ENCODE measurements around the gene FKBP1B. TPM values are rescaled to one million over a fixed set of nuclear protein-coding genes. Genes with fewer than 3 reads are reported as not detected.
"Not testable (repeated sequence)": the region's sequence is repeated elsewhere in the genome, so short reads cannot be mapped to it uniquely, and the experiment has no call there.

FKBP1B gene
- total RNA-seq, 1 experiment from 2014 or later = 8.5 TPM

DNA sequence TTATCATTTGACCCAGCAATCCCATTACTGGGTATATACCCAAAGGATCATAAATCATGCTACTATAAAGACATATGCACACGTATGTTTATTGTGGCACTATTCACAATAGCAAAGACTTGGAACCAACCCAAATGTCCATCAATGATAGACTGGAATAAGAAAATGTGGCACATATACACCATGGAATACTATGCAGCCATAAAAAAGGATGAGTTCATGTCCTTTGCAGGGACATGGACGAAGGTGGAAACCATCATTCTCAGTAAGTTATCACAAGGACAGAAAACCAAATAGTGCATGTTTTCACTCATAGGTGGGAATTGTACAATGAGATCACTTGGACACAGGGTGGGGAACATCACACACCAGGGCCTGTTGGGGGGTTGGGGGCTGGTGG, 51.2 kb downstream of the FKBP1B start:
- not testable (repeated sequence) for DNase-seq (ENCODE audit: low read depth)

GRCh38 chr2:24101992-24102391, 52.5 kb downstream of the FKBP1B start:
- no peak for DNase-seq (ENCODE audit: low read depth)

GRCh38 chr2:24102677-24103076, 53.1 kb downstream of the FKBP1B start:
- DNase-seq (ENCODE audit: low read depth) = no peak

GRCh38 chr2:24104110-24104650, 54.6 kb downstream of the FKBP1B start:
- DNase-seq (ENCODE audit: low read depth) = no peak

GRCh38 chr2:24104906-24105305, 55.4 kb downstream of the FKBP1B start:
- no peak for DNase-seq (ENCODE audit: low read depth)

DNA sequence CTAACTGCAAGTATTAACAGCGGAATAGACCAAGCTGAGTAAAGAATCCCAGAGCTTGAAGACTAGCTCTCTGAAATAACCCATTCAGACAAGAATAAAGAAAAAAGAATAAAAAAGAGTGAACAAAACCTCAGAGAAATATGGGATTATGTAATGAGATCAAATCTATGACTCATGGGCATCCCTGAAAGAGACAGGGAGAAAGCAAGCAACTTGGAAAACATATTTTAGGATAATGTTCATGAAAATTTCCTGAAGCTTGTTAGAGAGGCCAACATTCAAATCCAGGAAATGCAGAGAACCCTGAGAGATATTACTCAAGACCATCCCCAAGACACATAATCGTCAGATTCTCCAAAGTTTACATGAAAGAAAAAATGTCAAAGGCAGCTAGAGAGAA, 56.3 kb downstream of the FKBP1B start:
- DNase-seq (ENCODE audit: low read depth) = no peak

GRCh38 chr2:24106786-24107185, 57.2 kb downstream of the FKBP1B start:
- no peak for DNase-seq (ENCODE audit: low read depth)

GRCh38 chr2:24107336-24107735, 57.8 kb downstream of the FKBP1B start:
- no peak for DNase-seq (ENCODE audit: low read depth)

- not testable (repeated sequence) for DNase-seq (ENCODE audit: low read depth)
Measured at GRCh38 chr2:24109431-24109830, 59.9 kb downstream of the FKBP1B start.

GRCh38 chr2:24110660-24111303, 61.2 kb downstream of the FKBP1B start:
- peak; percentile 21 for DNase-seq (ENCODE audit: low read depth)

- peak; percentile 20 for DNase-seq (ENCODE audit: low read depth)
Measured at GRCh38 chr2:24111407-24111901, 61.9 kb downstream of the FKBP1B start.

Other genes with a start within 250 kb of the FKBP1B start
- gene ATAD2B, start 122.6 kb upstream of the FKBP1B start, total RNA-seq (2014; rRNA removed; shearing (Covaris generic)) = 7.9 and 9.7 TPM in 2 replicates
- gene UBXN2A, start 109.3 kb upstream of the FKBP1B start, total RNA-seq (2014; rRNA removed; shearing (Covaris generic)) = 13.5 and 16.2 TPM in 2 replicates
- gene MFSD2B, start 39.7 kb upstream of the FKBP1B start, total RNA-seq (2014; rRNA removed; shearing (Covaris generic)) = 0.06 TPM in 1 of 2 replicates, not detected in the other
- gene WDCP, start 2.4 kb upstream of the FKBP1B start, total RNA-seq (2014; rRNA removed; shearing (Covaris generic)) = 14.6 and 18.0 TPM in 2 replicates
- gene SF3B6, start 26.6 kb downstream of the FKBP1B start, total RNA-seq (2014; rRNA removed; shearing (Covaris generic)) = 314 and 397 TPM in 2 replicates
- gene TP53I3, start 35.1 kb downstream of the FKBP1B start, total RNA-seq (2014; rRNA removed; shearing (Covaris generic)) = 17.6 and 21.4 TPM in 2 replicates
- gene PFN4, start 73.6 kb downstream of the FKBP1B start, total RNA-seq (2014; rRNA removed; shearing (Covaris generic)) = 0.74 and 4.7 TPM in 2 replicates
- 3.7 and 7.0 TPM in 2 replicates for gene FAM228B, start 73.7 kb downstream of the FKBP1B start, total RNA-seq (2014; rRNA removed; shearing (Covaris generic))
- not detected in 2 replicates for gene FAM228A, start 125.3 kb downstream of the FKBP1B start, total RNA-seq (2014; rRNA removed; shearing (Covaris generic))